ENCODE measurements around the gene LRP8. TPM values are rescaled to one million over a fixed set of nuclear protein-coding genes. Genes with fewer than 3 reads are reported as not detected.

The LRP8 gene
- total and polyA plus RNA-seq, 2 of the 4 experiments (the other 2 are of a cell fraction) = 12.0 to 12.1 TPM

DNA sequence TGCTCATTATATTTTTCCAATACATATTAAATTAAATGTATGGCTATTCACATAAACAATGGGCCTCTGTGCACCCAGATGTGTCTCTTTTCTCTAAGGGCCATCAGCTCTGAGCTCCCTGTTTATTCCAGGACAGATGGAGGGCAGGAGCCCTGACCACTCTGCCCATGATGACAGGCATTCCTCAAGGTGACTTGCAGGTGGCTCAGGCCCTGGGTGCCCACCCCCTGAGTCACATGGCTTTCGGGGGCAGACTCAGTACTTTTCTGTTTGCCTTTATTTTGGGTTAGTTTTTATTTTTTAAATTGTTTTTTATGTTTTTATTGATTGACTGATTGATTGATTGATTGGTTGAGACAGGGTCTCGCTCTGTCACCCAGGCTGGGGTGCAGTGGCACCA is 6.4 kb upstream of the LRP8 start:
- CTCF ChIA-PET = no interaction called here

More for the DNA sequence above, 6.4 kb upstream of the LRP8 start:
- intact Hi-C loops (cut with micrococcal nuclease) (no loop called here), dilution Hi-C loops (cut with HindIII; ENCODE audit: low sequenced_read_pairs, unreplicated experiment) (no loop called here), in situ Hi-C loops (cut with MboI; ENCODE audit: low sequenced_read_pairs) (no loop called here)
- Histone ChIP-seq H4K20me1 (ENCODE audit: insufficient read depth, low read length) (no peaks in the 10 kb centered on the region), H3K23ac (ENCODE audit: low read depth, low read length) (no peak overlapping the region), H2AK5ac (ENCODE audit: low read depth, low read length) (no peak overlapping the region), H3K9ac (ENCODE audit: low read depth, low read length) (no peak overlapping the region), H2BK5ac (ENCODE audit: low read depth, low read length, poor library complexity, severe bottlenecking) (no peak overlapping the region), H3K14ac (replicated peaks; ENCODE audit: low read depth, low read length) (no peak overlapping the region), H2BK15ac (ENCODE audit: low read depth, low read length) (no peak overlapping the region), H3K4me1 (ENCODE audit: control insufficient read depth, insufficient read depth, low read length) (no peaks in the 10 kb centered on the region), H3K56ac (ENCODE audit: extremely low read depth, insufficient read depth, low read length) (no peak overlapping the region), H4K8ac (ENCODE audit: low read depth in 2 of 2, low read length in 2 of 2) (no peak overlapping the region), H3K9me1 (ENCODE audit: insufficient read depth, low read length) (no peaks in the 10 kb centered on the region), H3K79me1 (ENCODE audit: low read depth in 1 of 2, low read length in 2 of 2) (no peaks in the 10 kb centered on the region), H3K27ac (ENCODE audit: insufficient read depth, low read length) (no peak overlapping the region), H3K4ac (ENCODE audit: low read depth, low read length) (no peak overlapping the region), H3K18ac (ENCODE audit: low read depth, low read length) (no peak overlapping the region), H3K27me3 (ENCODE audit: control insufficient read depth, insufficient read depth, low read length) (peaks cover 21% of the 10 kb centered on the region), H3K4me3 (ENCODE audit: insufficient read depth, low read depth, low read length) (no peak overlapping the region), H2BK20ac (ENCODE audit: low read depth, low read length) (no peak overlapping the region), H4K91ac (ENCODE audit: insufficient read depth, low read depth, low read length) (no peak overlapping the region), H3K4me2 (ENCODE audit: low read depth, low read length) (no peak overlapping the region), H3K9me3 (ENCODE audit: control insufficient read depth, insufficient read depth, low read length) (no peaks in the 10 kb centered on the region), H4K5ac (ENCODE audit: low read depth, low read length) (no peak overlapping the region), H3K36me3 (ENCODE audit: control insufficient read depth, insufficient read depth, low read length) (no peaks in the 10 kb centered on the region), H2AK9ac (replicated peaks; ENCODE audit: low read depth, low read length, poor library complexity) (no peak overlapping the region), H2BK120ac (ENCODE audit: low read depth, low read length) (no peak overlapping the region), H2AFZ (replicated peaks; ENCODE audit: low read length, poor library complexity) (no peak overlapping the region)
- ATAC-seq (ENCODE audit: low read depth) = no peak
- DNase-seq = no peak
- WGBS, 2 experiments (ENCODE audit: extremely low coverage in 2 of 2, insufficient read length in 1 of 2) = no CpG with 5 or more reads among the region's 2 CpGs
- POLR2A ChIA-PET (ENCODE audit: unreplicated experiment) = no interaction called here
- no TSS peak for BruUV-seq (replicated peaks)
- no peak for TF ChIP-seq MAFK (IDR thresholded peaks at IDR 0.05; ENCODE audit: low read depth, low read length)
- TF ChIP-seq, protein P1, sequence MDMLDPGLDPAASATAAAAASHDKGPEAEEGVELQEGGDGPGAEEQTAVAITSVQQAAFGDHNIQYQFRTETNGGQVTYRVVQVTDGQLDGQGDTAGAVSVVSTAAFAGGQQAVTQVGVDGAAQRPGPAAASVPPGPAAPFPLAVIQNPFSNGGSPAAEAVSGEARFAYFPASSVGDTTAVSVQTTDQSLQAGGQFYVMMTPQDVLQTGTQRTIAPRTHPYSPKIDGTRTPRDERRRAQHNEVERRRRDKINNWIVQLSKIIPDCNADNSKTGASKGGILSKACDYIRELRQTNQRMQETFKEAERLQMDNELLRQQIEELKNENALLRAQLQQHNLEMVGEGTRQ (IDR thresholded peaks at IDR 0.05; ENCODE audit: low read depth, low read length) = no peak
- no peak for TF ChIP-seq RAD21 (IDR thresholded peaks at IDR 0.05; ENCODE audit: low read length)
- TF ChIP-seq RCOR1 (IDR thresholded peaks at IDR 0.05; ENCODE audit: insufficient replicate concordance, low read length) = no peak
- TF ChIP-seq, protein P2, sequence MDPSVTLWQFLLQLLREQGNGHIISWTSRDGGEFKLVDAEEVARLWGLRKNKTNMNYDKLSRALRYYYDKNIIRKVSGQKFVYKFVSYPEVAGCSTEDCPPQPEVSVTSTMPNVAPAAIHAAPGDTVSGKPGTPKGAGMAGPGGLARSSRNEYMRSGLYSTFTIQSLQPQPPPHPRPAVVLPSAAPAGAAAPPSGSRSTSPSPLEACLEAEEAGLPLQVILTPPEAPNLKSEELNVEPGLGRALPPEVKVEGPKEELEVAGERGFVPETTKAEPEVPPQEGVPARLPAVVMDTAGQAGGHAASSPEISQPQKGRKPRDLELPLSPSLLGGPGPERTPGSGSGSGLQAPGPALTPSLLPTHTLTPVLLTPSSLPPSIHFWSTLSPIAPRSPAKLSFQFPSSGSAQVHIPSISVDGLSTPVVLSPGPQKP (IDR thresholded peaks at IDR 0.05; ENCODE audit: borderline replicate concordance, low read depth, low read length) = no peak
- TF ChIP-seq SMC3 (IDR thresholded peaks at IDR 0.05; ENCODE audit: low read depth, low read length) = no peak
- no peak for TF ChIP-seq CEBPB (IDR thresholded peaks at IDR 0.05; ENCODE audit: low read depth, low read length)
- no peak for TF ChIP-seq MXI1 (IDR thresholded peaks at IDR 0.05; ENCODE audit: borderline replicate concordance, low read depth, low read length)
- TF ChIP-seq BHLHE40 (IDR thresholded peaks at IDR 0.05; ENCODE audit: low read depth, low read length) = no peak
- TF ChIP-seq FOS (IDR thresholded peaks at IDR 0.05; ENCODE audit: low read depth, low read length) = no peak

All from IMR-90 (cell line).